Endothelial cell of umbilical vein (primary cell): ENCODE data around the gene KPRP. TPM values are rescaled to one million over a fixed set of nuclear protein-coding genes. Genes with fewer than 3 reads are reported as not detected.

Source experiments
- BruUV-seq: library from RNA; stranded (reverse); fragments of 400-500 nt; replicated peaks from 2 replicates; lab custom pipeline; 2021; lab: Mats Ljungman, UMichigan
- CTCF ChIA-PET: fragments of 300-600, 350-600 bp; sonication (Branson Sonifier 250); formaldehyde crosslinking; loops from one replicate; lab custom pipeline; 2021; ENCODE audit warnings: antibody characterized with exemption, inconsistent platforms; lab: Charles Lee
- POLR2A ChIA-PET: fragments of 300-600, 350-600 bp; sonication (Branson Sonifier 250); formaldehyde crosslinking; loops from one replicate; lab custom pipeline; 2021; ENCODE audit warnings: antibody characterized with exemption, inconsistent platforms; lab: Charles Lee
- DNase-seq: peaks from one replicate; pipeline ENCODE4 v3.0.0-alpha.2; 2011; ENCODE audit warnings: low read depth, low spot score
- FAIRE-seq: peaks from 2 replicates; lab custom pipeline; 2011; peaks lifted over from hg19 to GRCh38; lab: Jason Lieb, UNC
- H2AFZ ChIP-seq: 2 replicates; pipeline ENCODE4 v1.6.0; 2012; ENCODE audit warnings: low read depth, low read length, control low read depth, inconsistent platforms
- H3K27ac ChIP-seq: 2 replicates; pipeline ENCODE4 v1.5.1; 2011; ENCODE audit warnings: low read depth, mild to moderate bottlenecking, control low read depth, low read length, moderate library complexity; ENCODE audit not compliant: insufficient read depth
- H3K27me3 ChIP-seq, 2 experiments: 2 replicates each; pipeline versions ENCODE4 v1.6.0 to v1.6.1; 2011; ENCODE audit warnings: low read length in 2 of 2, mixed read lengths in 1 of 2; ENCODE audit not compliant: control insufficient read depth in 2 of 2, insufficient read depth in 2 of 2
- H3K36me3 ChIP-seq, 2 experiments: 2 replicates in 1 of 2; 3 replicates in 1 of 2; pipeline ENCODE4 v1.5.1; 2011; ENCODE audit warnings: low read length in 2 of 2, mild to moderate bottlenecking in 1 of 2, moderate library complexity in 1 of 2; ENCODE audit not compliant: control insufficient read depth in 2 of 2, insufficient read depth in 2 of 2; ENCODE audit errors: extremely low read depth in 1 of 2
- H3K4me1 ChIP-seq: 3 replicates; pipeline ENCODE4 v1.5.1; 2011; ENCODE audit warnings: mild to moderate bottlenecking, low read length; ENCODE audit not compliant: control insufficient read depth, insufficient read depth; ENCODE audit errors: extremely low read depth
- H3K4me2 ChIP-seq: 2 replicates; pipeline ENCODE4 v1.6.1; 2011; ENCODE audit warnings: low read length, control low read depth, mixed read lengths; ENCODE audit not compliant: insufficient read depth
- H3K4me3 ChIP-seq, 3 experiments: fragments of 200-600 bp in 1 of 3; sonication (generic), shearing (Covaris generic) in 1 of 3; replicated peaks in 1 of 3; 2 replicates each; pipeline ENCODE4 v1.5.1; 2011 to 2016; ENCODE audit warnings: control low read depth in 3 of 3, low read length in 3 of 3, mild to moderate bottlenecking in 2 of 3, inconsistent platforms in 1 of 3, low read depth in 1 of 3, moderate library complexity in 1 of 3; ENCODE audit not compliant: insufficient read depth in 1 of 3
- H3K79me2 ChIP-seq: 2 replicates; pipeline ENCODE4 v1.6.0; 2012; ENCODE audit warnings: low read length, inconsistent platforms; ENCODE audit not compliant: control insufficient read depth, insufficient read depth
- H3K9ac ChIP-seq: replicated peaks from 2 replicates; pipeline ENCODE3; 2011; ENCODE audit warnings: low read length, control low read depth; ENCODE audit not compliant: insufficient read depth; ENCODE audit errors: extremely low read depth
- H3K9me1 ChIP-seq: replicated peaks from 3 replicates; pipeline ENCODE4 v1.6.0; 2011; ENCODE audit warnings: mild to moderate bottlenecking, low read length; ENCODE audit not compliant: control insufficient read depth, insufficient read depth; ENCODE audit errors: extremely low read depth
- H3K9me3 ChIP-seq: replicated peaks from 2 replicates; pipeline ENCODE4 v1.5.1; 2012; ENCODE audit warnings: low read length, inconsistent platforms; ENCODE audit not compliant: control insufficient read depth, insufficient read depth
- H4K20me1 ChIP-seq: replicated peaks from 2 replicates; pipeline ENCODE3; 2011; ENCODE audit warnings: mild to moderate bottlenecking, low read length; ENCODE audit not compliant: control insufficient read depth, insufficient read depth; ENCODE audit errors: extremely low read depth
- EZH2 ChIP-seq: IDR thresholded peaks from 2 replicates; pipeline ENCODE4 v1.6.1; 2012; ENCODE audit warnings: borderline replicate concordance, low read depth, mild to moderate bottlenecking, moderate library complexity, low read length, inconsistent platforms; ENCODE audit not compliant: severe bottlenecking
- FOS ChIP-seq: IDR thresholded peaks from 2 replicates; pipeline ENCODE4 v1.6.1; 2011; ENCODE audit warnings: mild to moderate bottlenecking, low read length, moderate library complexity, borderline replicate concordance; ENCODE audit not compliant: insufficient read depth
- GATA2 ChIP-seq: IDR thresholded peaks from 2 replicates; pipeline ENCODE4 v1.7.0; 2011; ENCODE audit warnings: low read depth, mild to moderate bottlenecking, moderate library complexity, mixed read lengths, low read length; ENCODE audit not compliant: insufficient read length, insufficient read depth
- JUN ChIP-seq: IDR thresholded peaks from 2 replicates; pipeline ENCODE4 v1.6.1; 2011; ENCODE audit warnings: borderline replicate concordance, low read depth; ENCODE audit not compliant: insufficient read length, insufficient read depth
- MYC ChIP-seq: IDR thresholded peaks from one replicate; pipeline ENCODE4 v1.6.1; 2011; ENCODE audit warnings: mild to moderate bottlenecking, low read depth, low read length
- dilution Hi-C: fragments of 300-500 bp; cut with MboI; formaldehyde crosslinking; loops from one replicate; pipeline ENCODE4 v1.15.0; 2019; ENCODE audit warnings: low sequenced_read_pairs; ENCODE audit not compliant: extremely low pct_ligation_motif_present
- intact Hi-C: fragments of 100-400 bp; cut with micrococcal nuclease; formaldehyde crosslinking; loops from one replicate; pipeline ENCODE4 v1.10.0; 2022
- polyA plus RNA-seq, 4 experiments: library from polyadenylated mRNA; depleted of rRNA in 3 of 4; stranded (reverse) in 3 of 4; unstranded in 1 of 4; fragments of >200 nt; gene quantifications; 2 replicates each; pipeline versions ENCODE4 v1.2.1 to v1.2.3, GENCODE V29; 2011 to 2012; ENCODE audit warnings: missing spikeins in 1 of 4
- total RNA-seq: library from RNA; stranded (reverse); gene quantifications from 2 replicates; pipeline ENCODE4 v1.2.3, GENCODE V29; 2021
- TF ChIP-seq, protein P1 (sequence below), 2 donors: IDR thresholded peaks; 1 replicate in 1 of 2; 2 replicates in 1 of 2; pipeline ENCODE4 v1.5.1; 2011; ENCODE audit warnings: low read length in 2 of 2, mild to moderate bottlenecking in 2 of 2, moderate library complexity in 2 of 2, control low read depth in 1 of 2, inconsistent platforms in 1 of 2, low read depth in 1 of 2; ENCODE audit not compliant: insufficient read depth in 1 of 2; ENCODE audit errors: extremely low read depth in 1 of 2
- TF ChIP-seq, protein P2 (sequence below): IDR thresholded peaks from 2 replicates; pipeline ENCODE4 v1.6.1; 2011; ENCODE audit not compliant: insufficient read depth, insufficient read length

Gene KPRP
- total and polyA plus RNA-seq, 2 donors (not counting 3 experiments of a cell fraction or from before 2014, with no cell fraction given): not detected

DNA sequence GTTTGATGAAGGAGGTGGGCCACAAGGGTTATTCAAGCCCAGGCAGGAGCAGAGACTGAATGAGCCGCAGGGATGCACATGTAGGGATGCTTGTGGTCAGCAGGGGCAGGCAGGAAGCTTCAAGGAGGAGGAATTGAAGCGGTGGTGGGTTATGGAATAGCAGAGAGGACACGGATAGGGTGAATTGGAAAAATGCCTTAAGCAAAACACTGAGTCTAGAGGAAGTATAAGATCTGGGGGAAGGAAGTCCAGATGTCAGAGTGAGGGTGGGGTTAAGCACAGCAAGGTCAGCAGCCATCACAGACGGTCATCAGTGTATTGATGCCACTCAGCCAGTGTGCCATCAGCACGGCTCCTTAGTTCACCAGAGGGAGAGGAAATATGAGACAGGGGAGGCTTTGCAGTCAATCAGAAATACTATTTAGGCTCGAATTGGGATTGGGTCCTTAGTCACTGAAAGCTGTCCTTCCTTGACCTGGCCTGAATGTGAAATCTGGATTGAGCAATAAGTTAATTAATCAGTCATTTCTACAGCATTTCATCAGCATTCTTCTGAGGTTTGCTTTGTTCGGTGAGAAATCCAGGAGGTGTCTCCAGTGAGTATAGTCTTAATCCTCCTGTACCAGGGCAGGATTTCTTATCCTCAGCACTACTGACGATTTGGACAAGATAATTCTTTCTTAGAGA is 11.2 kb downstream of the KPRP start:
- ChIA-PET POLR2A (no interaction called here), CTCF (interaction anchor here (0.9 kb wide), 1 partner anchor 11 kb away, joined by 3 read pairs; no protein-coding TSS in a partner anchor)
- intact Hi-C loops (no loop called here), dilution Hi-C loops (no loop called here)
- TF ChIP-seq, protein P1, sequence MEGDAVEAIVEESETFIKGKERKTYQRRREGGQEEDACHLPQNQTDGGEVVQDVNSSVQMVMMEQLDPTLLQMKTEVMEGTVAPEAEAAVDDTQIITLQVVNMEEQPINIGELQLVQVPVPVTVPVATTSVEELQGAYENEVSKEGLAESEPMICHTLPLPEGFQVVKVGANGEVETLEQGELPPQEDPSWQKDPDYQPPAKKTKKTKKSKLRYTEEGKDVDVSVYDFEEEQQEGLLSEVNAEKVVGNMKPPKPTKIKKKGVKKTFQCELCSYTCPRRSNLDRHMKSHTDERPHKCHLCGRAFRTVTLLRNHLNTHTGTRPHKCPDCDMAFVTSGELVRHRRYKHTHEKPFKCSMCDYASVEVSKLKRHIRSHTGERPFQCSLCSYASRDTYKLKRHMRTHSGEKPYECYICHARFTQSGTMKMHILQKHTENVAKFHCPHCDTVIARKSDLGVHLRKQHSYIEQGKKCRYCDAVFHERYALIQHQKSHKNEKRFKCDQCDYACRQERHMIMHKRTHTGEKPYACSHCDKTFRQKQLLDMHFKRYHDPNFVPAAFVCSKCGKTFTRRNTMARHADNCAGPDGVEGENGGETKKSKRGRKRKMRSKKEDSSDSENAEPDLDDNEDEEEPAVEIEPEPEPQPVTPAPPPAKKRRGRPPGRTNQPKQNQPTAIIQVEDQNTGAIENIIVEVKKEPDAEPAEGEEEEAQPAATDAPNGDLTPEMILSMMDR (IDR thresholded peaks at IDR 0.05; ENCODE audit: extremely low read depth in 1 of 2, insufficient read depth in 1 of 2, low read depth in 1 of 2, low read length in 2 of 2): no peak
- TF ChIP-seq, protein P2, sequence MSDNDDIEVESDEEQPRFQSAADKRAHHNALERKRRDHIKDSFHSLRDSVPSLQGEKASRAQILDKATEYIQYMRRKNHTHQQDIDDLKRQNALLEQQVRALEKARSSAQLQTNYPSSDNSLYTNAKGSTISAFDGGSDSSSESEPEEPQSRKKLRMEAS: no peak
- TF ChIP-seq GATA2 (no peak), MYC (no peak)
- DNase-seq (no peak), FAIRE-seq (no peak)
- no peaks in the 10 kb centered on the region for H4K20me1 ChIP-seq
- no peaks in the 10 kb centered on the region for H3K27me3 ChIP-seq
- no peak overlapping the region for H3K27ac ChIP-seq
- H3K79me2 ChIP-seq: no peaks in the 10 kb centered on the region
- no peaks in the 10 kb centered on the region for H3K4me1 ChIP-seq
- H3K4me3 ChIP-seq: no peak overlapping the region
- no peaks in the 10 kb centered on the region for H3K9me1 ChIP-seq
- H3K9ac ChIP-seq: no peak overlapping the region
- no peaks in the 10 kb centered on the region for H3K9me3 ChIP-seq
- H2AFZ ChIP-seq: no peak overlapping the region
- BruUV-seq: no TSS peak
- H3K36me3 ChIP-seq: no peaks in the 10 kb centered on the region
- no peak overlapping the region for H3K4me2 ChIP-seq

DNA sequence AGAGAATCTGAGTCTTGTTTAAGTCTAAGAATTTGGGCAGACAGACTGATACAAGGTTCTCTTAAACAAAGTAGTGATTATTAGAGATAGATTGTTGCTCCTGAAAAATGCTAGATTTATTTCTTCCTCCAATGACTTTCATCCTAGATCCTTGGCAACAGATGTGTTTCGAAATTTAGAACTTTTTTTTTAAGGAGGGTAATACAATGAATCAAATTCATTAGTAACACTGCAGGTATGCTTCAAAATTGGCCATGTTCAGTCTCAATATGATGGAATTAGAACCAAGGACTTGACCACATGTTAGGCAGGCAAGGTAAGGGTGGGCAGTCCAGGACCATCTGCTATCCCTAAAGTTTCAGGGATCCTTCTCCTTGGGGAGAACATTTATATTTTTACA is 12.6 kb downstream of the KPRP start:
- ChIA-PET POLR2A (no interaction called here), CTCF (no interaction called here)
- DNase-seq (no peak), FAIRE-seq (no peak)
- no peaks in the 10 kb centered on the region for H3K36me3 ChIP-seq
- no peaks in the 10 kb centered on the region for H3K79me2 ChIP-seq
- H3K27ac ChIP-seq: no peak overlapping the region
- H4K20me1 ChIP-seq: no peaks in the 10 kb centered on the region
- intact Hi-C loops (no loop called here), dilution Hi-C loops (no loop called here)
- H3K4me2 ChIP-seq: no peak overlapping the region
- no peak overlapping the region for H3K9ac ChIP-seq
- no peaks in the 10 kb centered on the region for H3K27me3 ChIP-seq
- TF ChIP-seq JUN (no peak), EZH2 (no peak), FOS (no peak), GATA2 (no peak)
- TF ChIP-seq, protein P2: no peak
- no peaks in the 10 kb centered on the region for H3K9me1 ChIP-seq
- H3K4me3 ChIP-seq: no peak overlapping the region
- H3K9me3 ChIP-seq: no peaks in the 10 kb centered on the region
- H3K4me1 ChIP-seq: no peaks in the 10 kb centered on the region
- no peak overlapping the region for H2AFZ ChIP-seq
- no TSS peak for BruUV-seq
